GM19023 (cell line): ENCODE measurements around the gene PYROXD2.
A peak's percentile ranks its signal among the peaks of the same experiment; 100 is the strongest.
"Not testable (repeated sequence)": the region's sequence is repeated elsewhere in the genome, so short reads cannot be mapped to it uniquely, and the experiment has no call there.

ENCODE experiments used
- ATAC-seq: cut with Tn5 transposase; IDR thresholded peaks from one replicate; pipeline ENCODE4 v1.9.1; 2021; ENCODE audit warnings: mild to moderate bottlenecking, moderate library complexity; ENCODE audit not compliant: unreplicated experiment

The PYROXD2 gene

DNA sequence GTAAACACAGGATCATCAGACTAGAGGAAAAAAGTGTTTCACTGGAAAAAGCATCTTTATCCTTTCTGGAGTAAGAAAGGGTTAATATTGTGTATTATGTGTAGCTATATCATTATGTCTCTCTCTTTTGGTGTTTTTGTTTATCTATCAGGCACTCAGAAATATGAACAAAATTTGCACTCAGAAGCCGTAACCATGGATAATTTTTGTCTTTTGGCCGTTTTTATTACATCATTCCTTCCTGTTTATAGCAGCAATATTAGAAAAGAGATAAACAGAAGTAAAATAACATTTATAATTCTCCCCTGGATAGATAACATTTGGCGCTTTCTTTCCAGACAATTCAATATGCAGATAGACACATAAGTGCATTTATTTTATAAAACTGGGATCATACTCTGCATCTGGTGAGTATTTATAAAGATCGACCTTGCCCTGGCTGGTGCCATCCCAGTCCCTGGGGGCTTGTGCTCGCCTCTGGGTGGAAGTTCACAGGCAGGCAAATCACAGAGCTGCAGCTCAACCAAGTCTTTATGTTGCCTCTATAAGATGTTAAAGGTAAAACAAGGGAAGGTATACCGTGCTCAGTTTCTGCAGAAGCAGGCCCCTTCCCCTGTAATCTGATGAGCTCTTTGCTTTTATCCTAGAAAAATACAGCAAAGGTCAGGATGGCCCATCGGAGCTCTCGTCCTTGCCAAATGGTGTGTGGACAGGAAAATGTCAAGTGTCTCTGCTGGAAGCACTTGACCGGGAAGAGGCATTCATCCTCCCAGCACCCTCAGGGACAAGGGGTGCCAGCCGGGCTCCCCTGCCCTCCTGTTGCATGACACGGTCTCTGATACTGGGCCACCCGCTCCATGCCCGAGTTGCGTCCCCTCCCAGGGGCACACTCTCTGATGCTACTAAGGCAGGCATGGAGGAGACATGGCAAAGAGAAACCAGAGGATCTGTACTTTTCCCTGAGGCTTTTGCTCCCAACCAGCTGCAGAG is 43.9 kb downstream of the PYROXD2 start:
- ATAC-seq: no peak

DNA sequence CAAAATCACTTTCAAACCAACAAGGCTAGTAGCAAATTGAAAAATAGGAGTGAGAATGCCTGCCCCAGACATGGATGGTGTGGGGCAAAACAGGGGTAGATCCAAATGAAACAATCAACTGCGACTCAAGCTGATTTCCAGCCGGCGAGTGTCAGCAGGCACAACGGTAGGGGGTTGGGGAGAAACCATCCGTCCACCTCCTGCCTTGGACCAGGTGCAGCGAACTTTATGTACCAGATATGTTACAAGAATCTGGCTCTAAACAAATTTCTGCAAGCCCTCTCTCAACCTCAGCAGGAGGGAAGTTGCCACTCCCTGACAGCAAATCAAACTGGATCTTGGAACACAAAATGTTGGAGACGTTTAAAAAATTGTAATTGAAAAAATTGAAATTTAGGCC is 45.2 kb downstream of the PYROXD2 start:
- no peak for ATAC-seq

DNA sequence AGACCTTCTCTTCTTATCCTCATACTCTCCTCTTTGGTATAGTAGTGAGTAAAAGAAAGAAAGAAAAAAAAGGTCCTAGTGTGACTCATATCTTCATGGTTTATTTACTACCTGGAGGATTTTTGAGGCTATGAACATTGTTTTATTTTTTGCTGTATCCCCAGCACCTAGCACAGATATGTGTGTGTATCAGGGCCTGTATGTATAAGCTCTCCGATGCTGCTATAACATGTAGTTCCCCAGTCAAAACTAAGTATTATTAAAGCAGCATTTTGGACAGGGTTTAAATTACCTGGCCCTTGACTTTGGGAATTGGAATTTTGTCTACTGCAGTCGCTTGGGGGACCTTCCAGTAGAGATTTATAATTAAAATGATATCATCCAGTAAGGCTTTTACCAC is 46.3 kb downstream of the PYROXD2 start:
- no peak for ATAC-seq

DNA sequence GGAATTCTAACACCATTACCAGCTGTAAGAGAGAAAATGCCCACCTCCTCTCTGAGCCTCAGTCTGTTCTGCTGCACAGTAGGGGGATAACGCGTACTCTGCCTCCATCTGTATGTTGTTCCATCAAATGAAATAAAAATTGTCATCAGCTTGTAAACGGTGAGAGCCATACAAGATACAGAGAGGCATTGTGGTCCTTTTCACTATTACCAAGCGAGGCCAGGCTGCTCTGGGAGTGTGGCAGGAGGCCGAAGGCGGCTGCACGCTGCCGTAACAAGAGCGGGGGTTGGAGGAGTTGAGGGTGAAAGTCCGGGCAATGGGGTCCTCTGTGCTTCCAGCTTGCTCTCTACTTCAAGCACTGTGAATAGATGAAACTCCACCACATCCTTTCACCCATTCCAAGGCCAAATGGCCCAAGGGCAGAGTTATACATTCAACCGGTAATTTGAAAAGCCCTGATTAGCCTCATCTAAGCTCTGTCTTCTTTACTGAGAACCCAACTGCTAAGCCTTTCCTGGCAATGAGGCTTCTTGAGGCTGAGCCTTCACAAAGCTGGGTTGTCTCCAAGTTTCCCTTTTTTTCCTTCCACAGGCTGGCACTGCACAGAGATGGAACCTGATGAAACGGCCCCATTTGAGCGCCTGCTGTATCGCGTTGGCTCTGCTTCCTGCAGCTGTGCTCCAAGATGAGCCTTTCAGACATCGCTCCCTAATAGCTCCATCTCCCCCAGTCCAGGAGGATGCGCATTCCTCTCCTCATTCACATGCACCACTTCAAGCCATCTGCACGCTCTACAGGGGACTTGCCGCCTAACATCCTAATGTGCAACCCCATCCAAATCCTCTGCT is 47.2 kb downstream of the PYROXD2 start:
- no peak for ATAC-seq

DNA sequence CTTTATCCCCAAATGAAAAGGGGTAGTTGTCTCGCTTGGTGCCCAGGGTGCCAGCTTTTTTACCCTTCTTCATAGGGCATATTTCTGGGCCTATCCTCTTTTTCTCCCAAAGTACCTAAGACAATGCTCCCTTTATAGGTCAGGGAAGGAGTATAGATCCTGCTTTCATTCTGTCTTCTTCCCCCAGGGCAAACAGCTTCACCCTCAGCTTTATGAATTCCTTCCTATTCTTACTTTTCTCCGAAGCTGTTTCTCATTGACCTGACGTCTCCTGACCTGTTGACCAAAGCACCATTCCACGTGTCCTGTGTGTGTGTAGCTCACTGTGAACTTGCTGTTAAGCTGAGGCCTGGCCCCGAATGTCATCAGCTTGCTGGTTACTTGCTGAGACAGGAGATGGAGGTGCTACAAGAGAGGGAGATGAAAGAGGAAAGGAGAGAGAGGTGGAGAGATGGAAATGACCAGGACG is 48.9 kb downstream of the PYROXD2 start:
- ATAC-seq: no peak

DNA sequence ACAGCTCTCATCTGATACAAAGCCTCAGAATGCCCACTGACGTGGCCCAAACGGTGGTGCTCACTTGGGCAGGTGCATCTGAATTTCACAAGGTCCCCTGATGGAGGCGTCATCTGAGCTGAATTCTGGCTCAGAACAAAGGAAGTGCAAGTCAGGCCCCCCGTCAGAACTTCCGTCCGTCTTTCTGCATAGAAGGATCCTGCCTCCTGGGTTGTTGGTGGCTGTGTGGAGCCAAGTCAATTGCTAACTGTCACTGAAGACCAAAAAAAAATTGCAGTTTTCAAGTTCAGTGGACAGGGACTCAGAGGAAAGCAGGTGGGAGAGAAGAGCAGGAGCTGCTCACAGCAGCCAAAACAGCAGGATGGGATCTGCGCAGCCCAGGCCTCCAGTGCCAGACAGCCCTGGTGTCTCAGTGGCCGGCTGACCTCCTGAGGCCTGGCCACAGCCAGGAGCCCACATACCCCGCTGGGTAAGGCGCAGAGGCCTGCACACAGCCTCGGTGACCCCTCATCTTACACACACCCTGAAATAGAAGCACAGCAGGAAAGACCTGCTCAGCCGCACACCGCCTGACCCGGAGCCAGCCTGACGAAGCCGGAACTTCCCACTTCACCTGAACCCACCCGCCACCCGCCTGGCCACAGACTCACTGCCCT is 49.4 kb downstream of the PYROXD2 start:
- ATAC-seq: no peak

DNA sequence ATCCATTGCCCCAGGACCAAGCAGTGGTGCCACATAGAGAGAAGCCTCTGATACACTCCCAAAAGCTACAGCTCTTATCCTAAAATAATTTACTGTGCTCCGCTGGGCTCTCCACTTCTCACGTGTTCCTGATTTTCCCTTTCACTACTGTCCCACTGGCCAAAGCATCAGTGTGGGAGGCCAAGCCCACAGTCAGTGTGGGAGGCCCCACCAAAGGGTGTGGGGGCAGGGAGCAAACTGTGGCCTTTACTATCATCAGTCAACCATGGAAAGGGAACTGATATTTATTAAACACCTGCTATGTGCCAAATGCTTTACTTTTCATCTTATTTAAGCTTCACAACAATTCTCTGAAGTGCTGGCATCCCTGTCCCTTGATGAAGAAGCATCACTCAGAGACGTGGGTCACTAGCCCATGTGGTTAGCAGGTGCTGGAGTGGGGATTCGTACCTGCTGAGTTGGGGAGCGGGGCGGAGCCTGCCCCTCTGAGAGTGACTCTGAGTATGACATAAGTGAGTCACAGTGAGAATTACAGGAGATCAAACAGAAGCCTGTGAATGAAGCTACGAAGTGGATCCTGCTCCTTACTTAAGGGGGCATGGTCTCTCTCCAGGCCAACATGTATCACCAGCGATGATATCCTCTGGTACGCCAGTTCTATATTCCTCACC is 50.4 kb downstream of the PYROXD2 start:
- no peak for ATAC-seq

DNA sequence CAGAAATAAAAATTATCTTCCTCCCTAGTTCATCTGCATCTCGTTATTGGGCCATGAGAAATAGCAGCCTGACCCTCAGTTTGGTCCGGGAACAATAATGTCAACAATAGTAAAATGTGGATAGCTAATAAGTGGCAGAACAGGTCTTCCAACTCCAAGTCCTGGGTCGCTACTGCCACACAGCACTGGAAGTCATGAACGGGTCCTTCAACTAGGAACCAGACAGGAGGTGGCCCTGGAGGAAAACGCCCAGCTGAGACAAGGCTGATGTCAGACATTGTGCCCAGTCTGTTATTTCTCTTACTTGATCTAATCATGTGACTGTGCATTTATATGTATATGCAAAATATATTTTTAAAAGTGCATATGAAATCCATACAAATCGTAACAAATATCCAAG is 51.8 kb downstream of the PYROXD2 start:
- ATAC-seq: no peak

DNA sequence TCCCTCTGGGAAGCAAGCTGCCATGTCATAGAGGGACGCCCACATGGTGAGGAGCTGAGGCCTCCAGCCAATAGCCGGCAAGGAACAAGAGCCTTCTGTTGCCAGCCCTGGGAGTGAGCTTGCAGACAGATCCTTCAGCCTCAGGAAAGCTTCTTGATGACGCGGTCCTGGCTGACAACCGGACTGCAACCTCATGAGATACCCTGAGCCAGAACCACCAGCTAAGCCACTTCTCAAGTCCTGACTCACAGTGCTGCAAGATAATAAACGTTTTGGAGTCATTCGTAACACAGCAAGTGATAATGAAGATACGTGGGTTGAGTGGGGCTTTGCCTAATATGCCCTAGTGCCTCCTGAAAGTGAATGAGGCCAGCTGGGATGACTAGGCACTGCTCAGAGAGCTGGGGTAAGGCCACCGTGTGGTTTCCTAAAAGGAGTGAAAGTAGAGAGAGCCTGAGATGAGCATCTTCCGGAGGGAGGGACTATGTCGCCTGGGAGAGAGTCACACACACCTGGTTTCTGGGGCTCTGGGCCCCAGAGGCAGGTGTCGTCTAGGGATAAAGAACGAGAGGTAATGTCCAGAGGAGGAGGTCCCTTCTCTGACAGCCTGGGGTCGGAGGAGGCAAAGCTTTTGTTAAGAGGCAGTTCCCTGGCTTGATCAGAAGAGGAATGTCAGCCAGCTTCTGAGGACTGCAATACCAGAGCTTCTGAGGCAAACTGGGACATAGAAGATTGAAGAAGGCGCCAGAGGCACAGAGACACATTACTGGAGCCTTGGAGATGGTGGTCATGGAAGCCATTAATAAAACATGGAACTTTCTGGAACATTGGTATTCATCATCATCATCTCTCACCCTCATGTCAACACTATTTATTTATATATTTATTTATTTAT is 53.6 kb downstream of the PYROXD2 start:
- ATAC-seq: peak; percentile 72

DNA sequence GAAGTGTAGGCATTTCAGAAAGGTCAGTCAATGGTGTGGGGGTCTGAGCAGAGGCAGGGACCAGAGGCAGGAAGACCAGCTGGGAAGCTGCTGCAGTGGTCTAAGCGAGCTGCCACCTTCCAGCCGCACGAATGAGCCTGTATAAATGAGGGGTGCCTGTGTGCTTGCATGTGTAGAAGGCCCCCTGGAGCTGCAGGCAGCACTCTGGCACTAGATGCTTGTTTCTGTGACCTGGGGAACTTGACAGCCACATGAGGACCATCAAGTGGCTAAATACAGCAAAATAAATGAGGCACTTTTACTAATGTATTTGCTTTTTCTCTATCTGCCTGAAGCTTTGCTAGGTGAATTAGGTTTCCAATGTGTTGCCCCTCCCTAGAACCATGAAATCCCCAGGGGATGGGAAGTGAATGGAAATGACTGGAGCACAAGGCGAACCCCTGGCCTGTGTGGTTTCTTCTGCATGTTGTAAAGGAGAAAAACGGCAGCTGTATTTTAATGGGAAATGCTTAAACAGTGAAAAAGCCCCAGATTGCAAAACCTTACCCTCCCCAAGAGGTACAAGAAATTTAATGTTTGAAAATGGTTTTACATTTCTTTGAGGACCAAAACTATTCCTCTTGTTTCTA is 57.7 kb downstream of the PYROXD2 start:
- ATAC-seq: no peak

DNA sequence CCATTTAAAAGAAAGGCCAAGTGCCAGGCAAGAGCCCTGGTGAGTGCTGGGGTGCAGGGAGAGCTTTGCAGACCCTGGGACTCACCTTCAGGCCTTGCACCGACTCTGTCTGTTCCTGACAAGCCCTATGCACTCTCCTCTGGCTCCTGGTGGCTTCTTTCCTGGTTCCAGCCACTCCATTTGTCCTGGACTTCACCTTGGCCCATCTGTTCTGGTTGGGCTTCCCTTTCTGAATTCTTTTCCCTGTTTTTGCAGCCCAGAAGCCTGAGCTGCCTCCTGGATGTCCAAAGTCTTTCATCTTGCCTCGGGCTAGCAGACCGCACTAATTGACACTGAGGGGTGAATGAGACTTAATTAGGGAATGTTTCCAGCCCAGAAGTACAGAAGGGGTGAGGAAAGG is 60.5 kb downstream of the PYROXD2 start:
- ATAC-seq: no peak

DNA sequence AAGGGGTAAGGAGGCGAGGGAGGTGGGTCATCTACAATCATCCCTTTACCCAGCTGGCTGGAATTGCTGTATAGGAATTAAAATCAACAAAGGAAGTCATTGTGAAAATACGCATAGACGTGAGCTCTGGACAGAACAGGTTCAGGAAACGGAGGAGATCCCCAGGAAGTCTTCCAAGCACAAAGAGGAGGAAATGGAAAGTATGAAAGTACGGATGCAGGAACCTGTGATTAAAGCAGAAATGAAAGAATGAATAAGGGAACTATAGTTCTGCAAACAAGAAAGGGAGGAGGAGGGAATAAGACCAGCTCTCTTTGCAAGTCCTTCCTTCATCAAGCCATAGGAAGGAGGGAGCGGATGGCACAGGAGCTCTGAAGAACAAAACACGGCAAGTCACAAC is 61.8 kb downstream of the PYROXD2 start:
- no peak for ATAC-seq

DNA sequence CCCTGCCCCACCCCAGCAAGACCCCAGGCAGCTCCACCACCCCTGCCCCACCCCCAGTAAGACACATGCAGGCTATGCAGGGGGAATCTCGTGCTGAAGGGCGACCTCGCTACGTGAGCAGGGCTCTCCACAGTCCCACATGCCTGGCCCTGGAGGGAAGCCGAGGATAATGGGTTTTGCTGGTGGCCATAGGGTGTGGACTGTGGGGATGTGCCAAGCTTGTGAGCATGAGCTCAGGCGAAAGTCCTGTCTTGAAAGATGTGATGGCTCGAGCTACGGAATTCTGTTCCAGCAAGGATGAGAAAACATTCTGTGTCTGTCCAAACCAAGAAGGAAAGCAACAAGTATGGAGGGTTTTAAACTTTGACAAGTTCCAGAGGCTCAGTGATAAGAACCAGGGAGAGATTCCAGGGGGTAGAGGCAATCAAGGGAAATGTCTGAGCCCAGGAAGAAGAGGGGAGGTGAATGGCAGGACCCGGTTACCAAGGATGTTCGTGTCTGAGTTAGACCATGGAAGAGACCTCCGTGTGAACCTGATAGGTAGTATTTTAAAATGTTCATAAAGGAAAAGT is 63.1 kb downstream of the PYROXD2 start:
- ATAC-seq: no peak

DNA sequence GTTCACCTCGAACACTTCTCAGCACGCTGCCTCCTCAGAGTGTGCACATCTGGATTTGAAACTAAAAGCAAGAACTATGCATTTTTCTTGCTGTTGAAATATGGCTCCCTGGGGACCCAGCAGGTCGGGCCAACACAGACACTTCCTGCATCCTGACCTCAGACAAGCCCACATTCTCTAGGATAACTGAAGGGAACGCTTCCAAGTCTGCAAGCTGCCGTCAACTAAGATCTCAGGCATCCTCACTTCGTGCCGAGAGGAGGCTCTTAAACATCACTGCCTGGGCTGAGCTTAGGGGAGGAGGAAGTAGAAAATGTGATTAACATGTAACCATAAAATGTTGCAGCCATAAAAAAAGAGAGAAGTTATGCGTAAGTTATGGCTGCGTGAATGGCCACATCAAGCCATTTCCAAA is 65.5 kb downstream of the PYROXD2 start:
- ATAC-seq: no peak

DNA sequence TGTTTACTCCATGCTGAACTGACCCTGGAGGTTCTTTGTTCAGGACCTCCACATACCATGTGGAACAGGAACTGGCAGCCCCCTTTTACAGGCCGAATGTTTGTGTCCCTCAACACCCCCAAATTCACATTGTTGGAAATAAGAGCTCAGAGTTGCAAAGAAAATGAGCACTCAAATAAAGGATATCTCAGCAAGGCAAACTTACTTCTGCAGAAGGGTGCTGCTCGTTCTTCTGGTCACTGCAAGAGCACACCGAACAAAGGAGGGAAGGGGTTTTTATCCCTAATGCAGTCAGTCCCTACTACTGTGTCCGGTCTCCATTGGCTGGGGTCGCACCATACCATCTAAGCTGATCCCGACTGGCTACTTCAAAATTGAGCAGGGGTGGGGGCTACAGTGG is 68.1 kb downstream of the PYROXD2 start:
- ATAC-seq: no peak

DNA sequence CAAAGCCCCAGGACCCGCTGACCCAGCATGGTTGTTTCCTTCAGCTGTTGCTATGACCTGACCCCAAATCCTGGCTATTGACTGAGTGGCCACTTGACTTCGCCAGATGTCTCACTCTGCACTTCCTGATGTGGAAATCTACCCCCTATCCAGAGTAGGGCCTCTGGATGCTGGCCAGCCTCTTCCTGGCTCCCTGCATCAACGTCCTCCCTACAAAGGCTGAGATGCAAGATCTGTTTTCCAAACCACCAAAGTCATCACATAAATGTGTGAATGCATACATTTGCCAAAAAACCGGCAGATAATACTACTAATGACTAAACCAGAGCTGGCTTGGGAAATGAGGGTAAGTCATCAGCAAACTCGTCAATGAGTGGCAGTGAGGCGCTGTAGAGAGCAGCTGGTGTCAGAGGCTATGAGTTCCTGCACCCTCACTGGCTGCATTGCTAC is 70.4 kb downstream of the PYROXD2 start:
- no peak for ATAC-seq

DNA sequence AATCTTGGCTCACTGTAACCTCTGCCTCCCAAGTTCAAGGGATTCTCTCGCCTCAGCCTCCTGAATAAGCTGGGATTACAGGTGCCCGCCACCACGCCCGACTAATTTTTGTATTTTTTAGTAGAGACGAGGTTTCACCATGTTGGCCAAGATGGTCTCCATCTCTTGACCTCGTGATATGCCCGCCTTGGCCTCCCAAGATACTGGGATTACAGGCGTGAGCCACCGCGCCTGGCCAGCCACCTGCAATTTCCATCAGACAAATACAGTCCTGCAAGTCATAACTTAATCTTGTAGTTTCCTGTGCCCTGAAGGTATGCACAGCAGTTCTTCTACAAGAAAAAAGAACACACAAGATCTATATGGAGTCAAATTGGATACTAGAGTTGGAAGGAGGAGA is 73.3 kb downstream of the PYROXD2 start:
- ATAC-seq: not testable (repeated sequence)

DNA sequence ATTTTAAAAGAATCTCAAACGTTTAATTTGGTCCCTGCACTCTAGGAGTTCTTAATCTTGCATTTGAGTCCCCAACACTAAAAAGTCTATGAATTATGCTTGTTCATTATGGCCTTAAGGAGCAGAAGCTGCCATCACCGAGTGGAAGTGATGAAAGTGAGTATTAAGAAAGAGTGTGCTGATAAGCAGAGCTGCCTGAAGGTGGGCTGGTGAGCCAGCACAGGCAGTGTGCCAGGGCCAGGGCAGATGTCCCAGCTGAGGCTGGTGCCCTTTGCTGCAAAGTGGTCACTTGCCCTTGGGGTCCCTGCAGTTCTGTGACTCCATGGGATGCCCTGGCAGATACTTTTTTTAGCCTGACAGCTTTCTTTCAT is 74.1 kb downstream of the PYROXD2 start:
- no peak for ATAC-seq
